GM12878 (cell line): ENCODE data around the gene C11orf65. TPM values are rescaled to one million over a fixed set of nuclear protein-coding genes. Genes with fewer than 3 reads are reported as not detected.

Experiments used
- CREB1 ChIP-seq: IDR thresholded peaks from 2 replicates; pipeline ENCODE4 v1.6.1; 2012; ENCODE audit warnings: low read depth, mild to moderate bottlenecking, inconsistent platforms
- E2F4 ChIP-seq: IDR thresholded peaks from 2 replicates; pipeline ENCODE4 v1.6.1; 2012; ENCODE audit warnings: low read depth, low read length, improper control_type of control experiment
- E2F8 ChIP-seq: fragments of 450-650 bp; IDR thresholded peaks from 2 replicates; pipeline ENCODE4 v1.6.1; 2018; ENCODE audit warnings: mild to moderate bottlenecking, low read depth, moderate library complexity; ENCODE audit not compliant: partially characterized antibody
- ESRRA ChIP-seq: IDR thresholded peaks from 2 replicates; pipeline ENCODE4 v1.6.1; 2012; ENCODE audit warnings: mild to moderate bottlenecking, low read length, improper control_type of control experiment
- FOXM1 ChIP-seq: IDR thresholded peaks from 2 replicates; pipeline ENCODE4 v1.6.1; 2012; ENCODE audit warnings: low read depth, mild to moderate bottlenecking, inconsistent platforms, low read length, moderate library complexity
- HDGF ChIP-seq: fragments of 450-650 bp; IDR thresholded peaks from 2 replicates; pipeline ENCODE4 v1.6.1; 2016; ENCODE audit warnings: antibody characterized with exemption
- IRF3 ChIP-seq: fragments of 450-650 bp; IDR thresholded peaks from 2 replicates; pipeline ENCODE4 v1.6.1; 2014; ENCODE audit warnings: mild to moderate bottlenecking
- MEF2A ChIP-seq: IDR thresholded peaks from 2 replicates; pipeline ENCODE4 v1.6.1; 2011; ENCODE audit warnings: low read depth, mild to moderate bottlenecking, low read length, moderate library complexity; ENCODE audit not compliant: insufficient read depth
- MTA2 ChIP-seq: fragments of 450-650 bp; IDR thresholded peaks from 2 replicates; pipeline ENCODE4 v1.6.1; 2016; ENCODE audit warnings: low read depth, mild to moderate bottlenecking, moderate library complexity
- NKRF ChIP-seq: fragments of 450-650 bp; conservative IDR thresholded peaks from 2 replicates; pipeline ENCODE4 v1.6.1; 2017; ENCODE audit warnings: mild to moderate bottlenecking, moderate library complexity
- NR2C1 ChIP-seq: fragments of 450-650 bp; IDR thresholded peaks from 2 replicates; pipeline ENCODE4 v1.6.1; 2017; ENCODE audit warnings: antibody characterized with exemption, mild to moderate bottlenecking, moderate library complexity
- NRF1 ChIP-seq: conservative IDR thresholded peaks from 2 replicates; pipeline ENCODE4 v1.6.1; 2011; ENCODE audit warnings: mild to moderate bottlenecking, low read depth, low read length, improper control_type of control experiment
- PAX8 ChIP-seq: fragments of 450-650 bp; IDR thresholded peaks from 2 replicates; pipeline ENCODE4 v1.6.1; 2017; ENCODE audit warnings: mild to moderate bottlenecking, moderate library complexity
- PKNOX1 ChIP-seq: fragments of 450-650 bp; IDR thresholded peaks from 2 replicates; pipeline ENCODE4 v1.6.1; 2016; ENCODE audit warnings: mild to moderate bottlenecking
- POLR2AphosphoS5 ChIP-seq: IDR thresholded peaks from 2 replicates; pipeline ENCODE4 v1.6.1; 2011; ENCODE audit warnings: mild to moderate bottlenecking, low read length, inconsistent platforms
- RBBP5 ChIP-seq: fragments of 200-600 bp; sonication (generic); conservative IDR thresholded peaks from 2 replicates; pipeline ENCODE4 v1.6.1; 2016
- SMARCA5 ChIP-seq: fragments of 450-650 bp; IDR thresholded peaks from 2 replicates; pipeline ENCODE4 v1.6.1; 2017; ENCODE audit warnings: mild to moderate bottlenecking
- SREBF2 ChIP-seq: IDR thresholded peaks from 2 replicates; pipeline ENCODE4 v1.6.1; 2012; ENCODE audit warnings: mild to moderate bottlenecking, low read length
- SUPT20H ChIP-seq: IDR thresholded peaks from 2 replicates; pipeline ENCODE4 v1.6.1; 2011; ENCODE audit warnings: low read depth, mild to moderate bottlenecking, low read length, moderate library complexity, borderline replicate concordance; ENCODE audit not compliant: control insufficient read depth
- ZBTB33 ChIP-seq: fragments of 450-650 bp; IDR thresholded peaks from 2 replicates; pipeline ENCODE4 v1.6.1; 2017; ENCODE audit warnings: mild to moderate bottlenecking
- ZNF217 ChIP-seq: fragments of 450-650 bp; IDR thresholded peaks from 2 replicates; pipeline ENCODE4 v1.6.1; 2017; ENCODE audit warnings: antibody characterized with exemption, mild to moderate bottlenecking
- polyA plus RNA-seq, 11 experiments: library from polyadenylated mRNA; depleted of rRNA in 4 of 11; unstranded in 6 of 11; stranded (reverse) in 5 of 11; fragments of >200 nt; fragmentation: Nextera tagmentation in 4 of 11; fragmentation: Illumina TruSeq in 1 of 11; extraction: Ambion mirVana in 4 of 11; extraction: Trizol in 1 of 11; gene quantifications; 1 replicate in 1 of 11; 2 replicates in 10 of 11; pipeline versions ENCODE4 v1.2.1 to v1.2.3, GENCODE V29; 2011 to 2016; ENCODE audit warnings: inconsistent platforms in 2 of 11, missing spikeins in 2 of 11, low read depth in 1 of 11
- total RNA-seq, 4 experiments: library from RNA; depleted of rRNA in 3 of 4; stranded (reverse); fragments of >200 nt in 3 of 4; fragmentation: Illumina TruSeq in 1 of 4; extraction: Trizol in 1 of 4; gene quantifications; 2 replicates each; pipeline versions ENCODE4 v1.2.1 to v1.2.3, GENCODE V29; 2013 to 2021

The C11orf65 gene
- total and polyA plus RNA-seq, 10 of the 15 experiments (the other 5 are each of a cell fraction or from before 2014, with no cell fraction given), result 0.71 to 2.0 (median 1.2) TPM

- TF ChIP-seq SUPT20H (no peak), SMARCA5 (no peak), IRF3 (no peak), MTA2 (no peak), MEF2A (no peak), NRF1 (no peak), ZNF217 (no peak), FOXM1 (no peak), ZBTB33 (no peak), NKRF (no peak), RBBP5 (no peak; the same call in 1 of the 2 replicates), ESRRA (no peak), SREBF2 (no peak), HDGF (0 out of 2 replicates have a peak, but pooled peaks have one; percentile 33), NR2C1 (no peak), PAX8 (no peak), E2F8 (no peak), CREB1 (peak; percentile 89), E2F4 (no peak), POLR2AphosphoS5 (peak; percentile 96), PKNOX1 (peak; percentile 31; the same call in 1 of the 2 replicates)
These were observed 30.2 kb upstream of the C11orf65 start (continued) for GRCh38 chr11:108497317-108498045.
